ENCODE results near the gene CCDC142. TPM values are rescaled to one million over a fixed set of nuclear protein-coding genes. Genes with fewer than 3 reads are reported as not detected.

The CCDC142 gene
- polyA plus RNA-seq, 6 donors from 2014 or later = 5.9 to 25.9 (median 12.0) TPM

GRCh38 chr2:74510272-74510671 lies 27.5 kb upstream of the CCDC142 start:
- Mint-ChIP-seq H3K9me3 (peaks cover 0 to 3% (median 0%) of the 10 kb centered on the region in 7 donors), H3K27me3 (peaks cover 29 to 50% (median 42%) of the 10 kb centered on the region in 3 donors), H3K4me3 (peak overlapping the region in 1 of 8 donors; percentile 30), H3K4me1 (peaks cover 23 to 29% (median 27%) of the 10 kb centered on the region in 3 donors), H3K36me3 (peaks cover under 1 to 13% of the 10 kb centered on the region in 2 donors), H3K27ac (no peak overlapping the region)
- DNase-seq (no peak), ATAC-seq (ENCODE audit: low read depth in 2 of 2) (no peak)

- Mint-ChIP-seq H3K27me3 (peaks cover 40 to 56% (median 49%) of the 10 kb centered on the region in 3 donors), H3K9me3 (peaks cover 0 to 3% (median 0%) of the 10 kb centered on the region in 7 donors), H3K27ac (peak overlapping the region; percentile 97 to 100 (median 100)), H3K4me1 (peaks cover 33 to 47% (median 41%) of the 10 kb centered on the region in 3 donors), H3K36me3 (peaks cover 12 to 26% of the 10 kb centered on the region in 2 donors), H3K4me3 (peak overlapping the region; percentile 92 to 100 (median 100))
- DNase-seq = no peak
- ATAC-seq (ENCODE audit: low read depth in 2 of 2) = peak; percentile 6
These were observed 25.2 kb upstream of the CCDC142 start for GRCh38 chr2:74507926-74508520.

- H3K27ac Mint-ChIP-seq = peak within 1 kb of the TSS; percentile 97 to 100 (median 100)
- H3K27me3 Mint-ChIP-seq = peaks cover 34 to 56% (median 43%) of the 10 kb centered on the region in 3 donors
- H3K9me3 Mint-ChIP-seq = peaks cover 0 to 3% (median 0%) of the 10 kb centered on the region in 7 donors
- peaks cover 12 to 26% of the 10 kb centered on the region in 2 donors for H3K36me3 Mint-ChIP-seq
- H3K4me3 Mint-ChIP-seq = peak within 1 kb of the TSS; percentile 92 to 100 (median 100)
- DNase-seq (peak; percentile 98), ATAC-seq (ENCODE audit: low read depth in 2 of 2) (peak; percentile 90 to 92)
- peaks cover 33 to 50% (median 48%) of the 10 kb centered on the region in 3 donors for H3K4me1 Mint-ChIP-seq
These were observed 24.5 kb upstream of the CCDC142 start, which contains the start of gene PCGF1 for GRCh38 chr2:74507145-74507925. PCGF1 (minus strand) TSS chr2:74507695; CDS start chr2:74507668, 27 bp downstream.

GRCh38 chr2:74505448-74506246 lies 22.8 kb upstream of the CCDC142 start:
- DNase-seq (no peak), ATAC-seq (ENCODE audit: low read depth in 2 of 2) (no peak)
- Mint-ChIP-seq H3K4me3 (peak overlapping the region in 6 of 8 donors; percentile 5 to 93 (median 17)), H3K27ac (peak overlapping the region in 1 of 6 donors; percentile 81), H3K36me3 (peaks cover 12 to 26% of the 10 kb centered on the region in 2 donors), H3K9me3 (peaks cover 0 to 3% (median 0%) of the 10 kb centered on the region in 7 donors), H3K27me3 (peaks cover 37 to 59% (median 44%) of the 10 kb centered on the region in 3 donors), H3K4me1 (peaks cover 38 to 59% (median 57%) of the 10 kb centered on the region in 3 donors)

GRCh38 chr2:74504591-74504990 lies 21.8 kb upstream of the CCDC142 start:
- H3K27ac Mint-ChIP-seq = no peak overlapping the region
- ATAC-seq (ENCODE audit: low read depth in 2 of 2) = no peak
- peaks cover 12 to 26% of the 10 kb centered on the region in 2 donors for H3K36me3 Mint-ChIP-seq
- H3K9me3 Mint-ChIP-seq = peaks cover 0 to 2% (median 0%) of the 10 kb centered on the region in 7 donors
- H3K4me1 Mint-ChIP-seq = peaks cover 38 to 68% (median 66%) of the 10 kb centered on the region in 3 donors
- H3K27me3 Mint-ChIP-seq = peaks cover 44 to 61% (median 45%) of the 10 kb centered on the region in 3 donors
- H3K4me3 Mint-ChIP-seq = peak overlapping the region; percentile 33 to 80 (median 63)
- no peak for DNase-seq

GRCh38 chr2:74503506-74504475 lies 21.0 kb upstream of the CCDC142 start:
- Mint-ChIP-seq H3K27me3 (peaks cover 48 to 66% (median 49%) of the 10 kb centered on the region in 3 donors), H3K36me3 (peaks cover 12 to 26% of the 10 kb centered on the region in 2 donors), H3K4me1 (peaks cover 42 to 76% (median 71%) of the 10 kb centered on the region in 3 donors), H3K9me3 (peaks cover 0 to 2% (median 0%) of the 10 kb centered on the region in 7 donors), H3K27ac (peak overlapping the region in 2 of 6 donors; percentile 14 to 42), H3K4me3 (peak overlapping the region; percentile 63 to 88 (median 81))
- no peak for DNase-seq
- ATAC-seq (ENCODE audit: low read depth in 2 of 2) = no peak

GRCh38 chr2:74502720-74503505 lies 20.1 kb upstream of the CCDC142 start:
- peaks cover 56 to 75% (median 57%) of the 10 kb centered on the region in 3 donors for H3K27me3 Mint-ChIP-seq
- peaks cover 45 to 76% (median 71%) of the 10 kb centered on the region in 3 donors for H3K4me1 Mint-ChIP-seq
- no peak overlapping the region for H3K27ac Mint-ChIP-seq
- peaks cover 12 to 26% of the 10 kb centered on the region in 2 donors for H3K36me3 Mint-ChIP-seq
- DNase-seq (peak; percentile 24), ATAC-seq (ENCODE audit: low read depth in 2 of 2) (no peak)
- peaks cover 0 to 2% (median 0%) of the 10 kb centered on the region in 7 donors for H3K9me3 Mint-ChIP-seq
- H3K4me3 Mint-ChIP-seq = peak overlapping the region; percentile 63 to 88 (median 81)

GRCh38 chr2:74502147-74502719 lies 19.4 kb upstream of the CCDC142 start:
- Mint-ChIP-seq H3K27ac (peak overlapping the region in 1 of 6 donors; percentile 39), H3K4me1 (peaks cover 47 to 79% (median 69%) of the 10 kb centered on the region in 3 donors), H3K36me3 (peaks cover 12 to 26% of the 10 kb centered on the region in 2 donors)

GRCh38 chr2:74501335-74502071 lies 18.7 kb upstream of the CCDC142 start:
- H3K27ac Mint-ChIP-seq = peak overlapping the region in 2 of 6 donors; percentile 34 to 77
- DNase-seq = no peak
- peaks cover 39 to 72% (median 63%) of the 10 kb centered on the region in 3 donors for H3K4me1 Mint-ChIP-seq
- peak overlapping the region in 7 of 8 donors; percentile 15 to 82 (median 81) for H3K4me3 Mint-ChIP-seq
- no peaks in the 10 kb centered on the region for H3K9me3 Mint-ChIP-seq
- H3K36me3 Mint-ChIP-seq = peaks cover 12 to 23% of the 10 kb centered on the region in 2 donors
- peaks cover 56 to 82% (median 63%) of the 10 kb centered on the region in 3 donors for H3K27me3 Mint-ChIP-seq
- ATAC-seq (ENCODE audit: low read depth in 2 of 2) = no peak

More at GRCh38 chr2:74502147-74502719, 19.4 kb upstream of the CCDC142 start:
- DNase-seq (no peak), ATAC-seq (ENCODE audit: low read depth in 2 of 2) (no peak)
- peaks cover 56 to 82% (median 63%) of the 10 kb centered on the region in 3 donors for H3K27me3 Mint-ChIP-seq
- H3K4me3 Mint-ChIP-seq = peak overlapping the region; percentile 63 to 88 (median 81)
- H3K9me3 Mint-ChIP-seq = no peaks in the 10 kb centered on the region

- peaks cover 37 to 70% (median 62%) of the 10 kb centered on the region in 3 donors for H3K4me1 Mint-ChIP-seq
- H3K27me3 Mint-ChIP-seq = peaks cover 56 to 82% (median 63%) of the 10 kb centered on the region in 3 donors
- H3K4me3 Mint-ChIP-seq = peak overlapping the region in 4 of 8 donors; percentile 12 to 55 (median 16)
- H3K9me3 Mint-ChIP-seq = no peaks in the 10 kb centered on the region
- DNase-seq (no peak), ATAC-seq (ENCODE audit: low read depth in 2 of 2) (no peak)
- H3K27ac Mint-ChIP-seq = no peak overlapping the region
- H3K36me3 Mint-ChIP-seq = peaks cover 12 to 16% of the 10 kb centered on the region in 2 donors
These were observed 17.8 kb upstream of the CCDC142 start for GRCh38 chr2:74500578-74500946.
